Vagina (tissue), 2 donors: ENCODE measurements around the gene MLKL. TPM values are rescaled to one million over a fixed set of nuclear protein-coding genes. Genes with fewer than 3 reads are reported as not detected.

Source experiments
- DNase-seq, 2 donors: peaks; one replicate each; pipeline ENCODE4 v3.0.0-alpha.2; 2017; ENCODE audit errors: extremely low spot score in 2 of 2
- H3K27ac ChIP-seq: fragments of 200-600 bp; sonication (generic); one replicate; pipeline ENCODE4 v1.5.1; 2019
- H3K27me3 ChIP-seq: fragments of 200-600 bp; sonication (generic); one replicate; pipeline ENCODE4 v1.5.1; 2019
- H3K36me3 ChIP-seq, 2 donors: fragments of 200-600 bp; sonication (generic); one replicate each; pipeline ENCODE4 v1.5.1; 2017 to 2019
- H3K4me1 ChIP-seq: fragments of 200-600 bp; sonication (generic); one replicate; pipeline ENCODE4 v1.5.1; 2019
- H3K4me3 ChIP-seq, 2 donors: fragments of 200-600 bp; sonication (generic); 1 replicate in 1 of 2; 2 replicates in 1 of 2; pipeline ENCODE4 v1.5.1; 2016 to 2019
- H3K9me3 ChIP-seq: fragments of 200-600 bp; sonication (generic); one replicate; pipeline ENCODE4 v1.5.1; 2019
- CTCF ChIP-seq, 3 experiments: fragments of 450-650 bp in 2 of 3; fragments of 200-600 bp in 1 of 3; sonication (generic) in 1 of 3; IDR thresholded peaks; one replicate each; pipeline ENCODE4 v1.5.1; 2017 to 2019; ENCODE audit warnings: antibody characterized with exemption in 3 of 3, mild to moderate bottlenecking in 2 of 3, moderate library complexity in 2 of 3
- POLR2A ChIP-seq, 2 donors: fragments of 450-650 bp; IDR thresholded peaks; one replicate each; pipeline ENCODE4 v1.6.1; 2017; ENCODE audit warnings: antibody characterized with exemption in 2 of 2, mild to moderate bottlenecking in 2 of 2, moderate library complexity in 2 of 2
- POLR2AphosphoS5 ChIP-seq, 2 donors: sonication (generic); formaldehyde crosslinking; IDR thresholded peaks; one replicate each; pipeline ENCODE4 v1.9.0; 2017; ENCODE audit warnings: antibody characterized with exemption in 2 of 2, mild to moderate bottlenecking in 2 of 2, low read depth in 1 of 2; ENCODE audit not compliant: insufficient read depth in 1 of 2
- intact Hi-C: fragments of 100-400 bp; cut with DNase I; formaldehyde crosslinking; loops from one replicate; pipeline ENCODE4 v1.15.1; 2023
- total RNA-seq: library from RNA; depleted of rRNA; stranded (reverse); fragments of >200 nt; gene quantifications from one replicate; pipeline ENCODE4 v1.2.3, GENCODE V29; 2016

The MLKL gene
- total RNA-seq, 1 donor from 2014 or later: 40.0 TPM

DNA sequence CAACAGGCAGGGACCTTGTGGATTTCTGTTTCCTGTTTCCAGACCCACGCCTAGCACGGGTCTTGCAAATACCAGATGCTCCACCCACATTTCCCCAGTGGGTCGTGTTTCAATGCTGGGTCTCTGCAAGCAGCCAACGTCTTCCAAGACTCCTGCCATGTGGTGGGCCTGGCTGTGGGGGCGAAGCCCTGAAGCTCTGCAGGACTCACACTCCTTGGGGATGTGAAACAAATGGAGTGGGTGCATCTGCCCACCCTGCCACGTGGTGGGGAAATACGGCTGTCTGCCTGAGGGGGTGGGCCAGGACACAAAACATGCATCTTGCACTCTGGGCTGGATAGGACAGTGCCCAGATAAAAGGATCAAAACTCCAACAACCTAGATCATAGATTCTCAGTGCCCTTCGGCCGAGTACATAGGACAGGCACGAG lies 41.4 kb upstream of the MLKL start:
- Histone ChIP-seq H3K36me3 (no peaks in the 10 kb centered on the region), H3K4me1 (peaks cover 14% of the 10 kb centered on the region), H3K27ac (no peak overlapping the region), H3K27me3 (no peaks in the 10 kb centered on the region), H3K9me3 (no peaks in the 10 kb centered on the region), H3K4me3 (no peak overlapping the region)
- intact Hi-C loops: no loop called here
- no peak for TF ChIP-seq POLR2A (IDR thresholded peaks at IDR 0.05)
- no peak for TF ChIP-seq CTCF (IDR thresholded peaks at IDR 0.05)
- TF ChIP-seq POLR2AphosphoS5 (IDR thresholded peaks at IDR 0.05; ENCODE audit: insufficient read depth in 1 of 2, low read depth in 1 of 2): no peak
- no peak for DNase-seq

- H3K9me3 ChIP-seq: no peaks in the 10 kb centered on the region
- H3K27ac ChIP-seq: no peak overlapping the region
- TF ChIP-seq CTCF (IDR thresholded peaks at IDR 0.05) (no peak), POLR2AphosphoS5 (IDR thresholded peaks at IDR 0.05; ENCODE audit: insufficient read depth in 1 of 2, low read depth in 1 of 2) (peak; percentile 40), POLR2A (IDR thresholded peaks at IDR 0.05) (no peak)
- H3K36me3 ChIP-seq: no peaks in the 10 kb centered on the region
- no peak for DNase-seq
- H3K4me1 ChIP-seq: peaks cover 14% of the 10 kb centered on the region
- intact Hi-C loops: no loop called here
- H3K4me3 ChIP-seq: no peak overlapping the region
- H3K27me3 ChIP-seq: no peaks in the 10 kb centered on the region
These were observed 40.2 kb upstream of the MLKL start for GRCh38 chr16:74740795-74741304.

- intact Hi-C loops: no loop called here
- Histone ChIP-seq H3K4me1 (peaks cover 13% of the 10 kb centered on the region), H3K9me3 (no peaks in the 10 kb centered on the region), H3K27me3 (no peaks in the 10 kb centered on the region), H3K27ac (no peak overlapping the region), H3K4me3 (no peak overlapping the region), H3K36me3 (no peaks in the 10 kb centered on the region)
- TF ChIP-seq POLR2A (IDR thresholded peaks at IDR 0.05) (no peak), CTCF (IDR thresholded peaks at IDR 0.05) (no peak), POLR2AphosphoS5 (IDR thresholded peaks at IDR 0.05; ENCODE audit: insufficient read depth in 1 of 2, low read depth in 1 of 2) (no peak)
- DNase-seq: no peak
These were observed 38.6 kb upstream of the MLKL start for GRCh38 chr16:74739275-74739674.

DNA sequence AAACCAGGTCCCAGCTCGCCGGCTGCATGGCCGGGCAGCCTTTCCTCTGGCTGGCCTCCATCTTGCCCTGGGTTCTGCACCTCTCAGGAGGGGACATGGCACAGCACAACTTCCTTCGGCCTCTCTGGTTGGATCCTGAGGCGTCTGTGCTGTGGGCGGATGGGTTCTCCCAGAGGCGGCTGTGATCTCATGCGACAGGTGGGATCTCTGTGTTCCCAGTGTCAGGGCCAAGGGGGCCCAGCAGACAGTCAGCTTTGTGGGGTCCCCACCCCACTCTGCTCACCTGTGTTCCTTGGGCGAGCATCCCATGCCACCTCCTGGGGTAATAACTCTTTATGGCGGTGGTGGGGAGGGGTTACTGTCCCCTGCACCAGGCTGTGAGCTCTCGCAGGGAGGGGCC lies 38.2 kb upstream of the MLKL start:
- H3K36me3 ChIP-seq: no peaks in the 10 kb centered on the region

More for the DNA sequence above, 38.2 kb upstream of the MLKL start:
- TF ChIP-seq CTCF (IDR thresholded peaks at IDR 0.05): no peak
- TF ChIP-seq POLR2AphosphoS5 (IDR thresholded peaks at IDR 0.05; ENCODE audit: insufficient read depth in 1 of 2, low read depth in 1 of 2): no peak
- no peak for TF ChIP-seq POLR2A (IDR thresholded peaks at IDR 0.05)
- H3K4me1 ChIP-seq: peaks cover 8% of the 10 kb centered on the region
- no peaks in the 10 kb centered on the region for H3K9me3 ChIP-seq
- no peak overlapping the region for H3K27ac ChIP-seq
- H3K27me3 ChIP-seq: no peaks in the 10 kb centered on the region
- DNase-seq: no peak
- intact Hi-C loops: no loop called here
- no peak overlapping the region for H3K4me3 ChIP-seq
